ENCODE results near the gene CCDC12. TPM values are rescaled to one million over a fixed set of nuclear protein-coding genes. Genes with fewer than 3 reads are reported as not detected.

Gene CCDC12
- total and polyA plus RNA-seq, 2 of the 13 experiments (the other 11 are each of a cell fraction or from before 2014, with no cell fraction given) = 30.1 to 49.5 TPM

- Histone ChIP-seq H3K27ac (ENCODE audit: extremely low read length, insufficient read depth, low read length) (no peak overlapping the region), H3K4me1 (ENCODE audit: insufficient read depth, low read length) (0 out of 2 replicates have a peak, but pooled peaks cover 5% of the 10 kb centered on the region), H3K9ac (ENCODE audit: insufficient read depth, low read depth, low read length) (no peak overlapping the region), H2AFZ (ENCODE audit: low read length) (no peak overlapping the region), H3K4me3 (replicated peaks in 1 of 3; ENCODE audit: insufficient read depth in 1 of 3, low read depth in 2 of 3, low read length in 3 of 3) (no peak overlapping the region), H4K20me1 (ENCODE audit: insufficient read depth, low read length) (peaks cover 1% of the 10 kb centered on the region; the same call in 1 of the 2 replicates), H3K79me2 (ENCODE audit: insufficient read depth, low read length) (no peaks in the 10 kb centered on the region), H3K9me3 (ENCODE audit: low read length) (no peaks in the 10 kb centered on the region; the same call in 1 of the 2 replicates), H3K4me2 (ENCODE audit: low read depth, low read length) (no peak overlapping the region), H3K27me3 (ENCODE audit: control insufficient read depth in 1 of 2, insufficient read depth in 2 of 2, low read length in 2 of 2) (no peaks in the 10 kb centered on the region), H3K36me3 (replicated peaks in 1 of 2; ENCODE audit: control insufficient read depth in 1 of 2, insufficient read depth in 2 of 2, low read length in 2 of 2) (peaks cover 32 to 64% of the 10 kb centered on the region in 2 experiments)
- intact Hi-C loops (cut with micrococcal nuclease; ENCODE audit: unreplicated experiment) = no loop called here
- WGBS (ENCODE audit: low lambda C conversion rate) = 97% methylated on average over 4 of the region's 4 CpGs
- BruUV-seq (replicated peaks) = no TSS peak
- FAIRE-seq (no peak), DNase-seq (ENCODE audit: low spot score) (no peak), ATAC-seq (no peak)
- TF ChIP-seq BRCA1 (CRISPR knock-in tag; IDR thresholded peaks at IDR 0.05) (no peak), ZNF691 (CRISPR knock-in tag; IDR thresholded peaks at IDR 0.05; ENCODE audit: borderline replicate concordance, low read depth) (no peak), NCOA5 (CRISPR knock-in tag; IDR thresholded peaks at IDR 0.05) (no peak), ZNF605 (CRISPR knock-in tag; IDR thresholded peaks at IDR 0.05) (no peak), KLF6 (CRISPR knock-in tag; IDR thresholded peaks at IDR 0.05) (no peak), TRAFD1 (CRISPR knock-in tag; IDR thresholded peaks at IDR 0.05; ENCODE audit: borderline replicate concordance) (no peak), ZNF879 (CRISPR knock-in tag; IDR thresholded peaks at IDR 0.05) (no peak), ZNF768 (CRISPR knock-in tag; IDR thresholded peaks at IDR 0.05) (no peak), THAP11 (CRISPR knock-in tag; IDR thresholded peaks at IDR 0.05) (no peak), HMGA1 (CRISPR knock-in tag; conservative IDR thresholded peaks at IDR 0.05) (no peak), MTERF4 (CRISPR knock-in tag; IDR thresholded peaks at IDR 0.05) (no peak)
- POLR2A ChIA-PET = no interaction called here
- CTCF ChIA-PET (ENCODE audit: low intra/inter-chr PET ratio, low total read pairs) = no interaction called here
- in situ Hi-C loops (cut with HindIII; ENCODE audit: extremely low pct_ligation_motif_present, low pct_unique_long_range_greater_than_20kb) = no loop called here
These were observed 57.9 kb downstream of the CCDC12 start for GRCh38 chr3:46918634-46919033.
